H1 (cell line): Measurements from ENCODE around the gene TAP2. TPM values are rescaled to one million over a fixed set of nuclear protein-coding genes. Genes with fewer than 3 reads are reported as not detected.

ENCODE experiments used
- CTCF ChIA-PET: fragments of 300-600 bp; sonication (Branson Sonifier 250); formaldehyde crosslinking; loops from one replicate; lab custom pipeline; 2021; ENCODE audit not compliant: partially characterized antibody; lab: Charles Lee
- POLR2A ChIA-PET: fragments of 300-600 bp; sonication (Branson Sonifier 250); formaldehyde crosslinking; loops from one replicate; lab custom pipeline; 2021; ENCODE audit warnings: inconsistent platforms; ENCODE audit not compliant: partially characterized antibody; lab: Charles Lee
- DNase-seq, 2 experiments: peaks; one replicate each; pipeline versions ENCODE4 v3.0.0 to v3.0.0-alpha.2; 2010 to 2022; ENCODE audit warnings: low spot score in 2 of 2, low read depth in 1 of 2, mixed read lengths in 1 of 2
- FAIRE-seq: peaks from 2 replicates; lab custom pipeline; 2011; peaks lifted over from hg19 to GRCh38; lab: Jason Lieb, UNC
- H2AFZ ChIP-seq: 2 replicates; pipeline ENCODE4 v1.8.1; 2012; ENCODE audit warnings: low read length, inconsistent platforms
- H2AK5ac ChIP-seq: 2 replicates; pipeline ENCODE4 v1.6.1; 2013; ENCODE audit warnings: low read depth, low read length
- H2BK120ac ChIP-seq: replicated peaks from 2 replicates; pipeline ENCODE3; 2013; ENCODE audit warnings: low read depth, low read length, inconsistent platforms
- H2BK12ac ChIP-seq: 2 replicates; pipeline ENCODE4 v1.6.1; 2013; ENCODE audit warnings: low read depth, low read length
- H2BK15ac ChIP-seq: 2 replicates; pipeline ENCODE4 v1.6.1; 2013; ENCODE audit warnings: low read length
- H2BK20ac ChIP-seq: 2 replicates; pipeline ENCODE4 v1.6.1; 2013; ENCODE audit warnings: low read length
- H2BK5ac ChIP-seq: 2 replicates; pipeline ENCODE4 v1.6.1; 2013; ENCODE audit warnings: low read depth, low read length
- H3K14ac ChIP-seq: 2 replicates; pipeline ENCODE4 v1.6.1; 2013; ENCODE audit warnings: inconsistent platforms; ENCODE audit not compliant: insufficient read length
- H3K18ac ChIP-seq: 2 replicates; pipeline ENCODE4 v1.6.1; 2013; ENCODE audit warnings: low read length; ENCODE audit errors: extremely low read depth
- H3K23ac ChIP-seq: 2 replicates; pipeline ENCODE4 v1.6.1; 2013; ENCODE audit warnings: inconsistent platforms; ENCODE audit not compliant: insufficient read length
- H3K23me2 ChIP-seq: 2 replicates; pipeline ENCODE4 v1.6.1; 2013; ENCODE audit warnings: low read depth, low read length
- H3K27ac ChIP-seq: 2 replicates; pipeline ENCODE4 v1.6.1; 2011; ENCODE audit warnings: low read depth, low read length, inconsistent platforms
- H3K27me3 ChIP-seq, 4 experiments: replicated peaks in 1 of 4; 1 replicate in 1 of 4; 2 replicates in 3 of 4; pipeline versions ENCODE4 v1.6.1 to v1.8.1; 2011 to 2013; ENCODE audit warnings: low read length in 3 of 4, mild to moderate bottlenecking in 3 of 4, inconsistent platforms in 2 of 4, mixed read lengths in 2 of 4, moderate library complexity in 1 of 4; ENCODE audit not compliant: control insufficient read depth in 3 of 4, insufficient read depth in 3 of 4; ENCODE audit errors: extremely low read depth in 1 of 4
- H3K36me3 ChIP-seq, 4 experiments: 2 replicates each; pipeline versions ENCODE4 v1.6.1 to v1.8.1; 2011 to 2013; ENCODE audit warnings: mild to moderate bottlenecking in 4 of 4, low read length in 3 of 4, moderate library complexity in 2 of 4, control low read depth in 1 of 4, inconsistent platforms in 1 of 4; ENCODE audit not compliant: insufficient read depth in 4 of 4, control insufficient read depth in 2 of 4
- H3K4ac ChIP-seq: replicated peaks from 2 replicates; pipeline ENCODE3; 2013; ENCODE audit warnings: low read length, low read depth, mixed read lengths, inconsistent platforms; ENCODE audit not compliant: insufficient read length
- H3K4me1 ChIP-seq, 4 experiments: replicated peaks in 1 of 4; 1 replicate in 1 of 4; 2 replicates in 3 of 4; pipeline versions ENCODE4 v1.6.1 to v1.8.1; 2011 to 2013; ENCODE audit warnings: low read length in 3 of 4, inconsistent platforms in 2 of 4, mixed read lengths in 1 of 4; ENCODE audit not compliant: insufficient read depth in 4 of 4, control insufficient read depth in 3 of 4
- H3K4me2 ChIP-seq, 2 experiments: 2 replicates each; pipeline versions ENCODE4 v1.6.1 to v1.8.1; 2011 to 2013; ENCODE audit warnings: low read depth in 2 of 2, low read length in 2 of 2, control low read depth in 1 of 2, inconsistent platforms in 1 of 2, mild to moderate bottlenecking in 1 of 2; ENCODE audit not compliant: insufficient read depth in 1 of 2
- H3K4me3 ChIP-seq, 4 experiments: fragments of 200-600, 300-600 bp in 1 of 4; sonication (generic), shearing (Covaris generic), sonication (Bioruptor Twin) in 1 of 4; 2 replicates each; pipeline versions ENCODE4 v1.5.1 to v1.8.1; 2011 to 2016; ENCODE audit warnings: low read length in 4 of 4, low read depth in 3 of 4, control low read depth in 2 of 4, inconsistent platforms in 2 of 4, mild to moderate bottlenecking in 2 of 4, mixed read lengths in 1 of 4, moderate library complexity in 1 of 4; ENCODE audit not compliant: insufficient read depth in 2 of 4; ENCODE audit errors: extremely low read depth in 1 of 4
- H3K56ac ChIP-seq: replicated peaks from 2 replicates; pipeline ENCODE3; 2013; ENCODE audit warnings: low read depth, mild to moderate bottlenecking, mixed read lengths, low read length, inconsistent platforms; ENCODE audit not compliant: insufficient read length
- H3K79me1 ChIP-seq: 2 replicates; pipeline ENCODE4 v1.6.1; 2013; ENCODE audit warnings: low read depth, low read length, control low read depth
- H3K79me2 ChIP-seq, 2 experiments: 2 replicates each; pipeline versions ENCODE4 v1.6.1 to v1.8.1; 2012 to 2013; ENCODE audit warnings: low read length in 2 of 2, mild to moderate bottlenecking in 2 of 2, inconsistent platforms in 1 of 2; ENCODE audit not compliant: insufficient read depth in 2 of 2, control insufficient read depth in 1 of 2
- H3K9ac ChIP-seq, 4 experiments: replicated peaks in 1 of 4; 1 replicate in 1 of 4; 2 replicates in 3 of 4; pipeline versions ENCODE4 v1.6.1 to v1.8.1; 2011 to 2013; ENCODE audit warnings: low read depth in 3 of 4, low read length in 3 of 4, control low read depth in 2 of 4, mild to moderate bottlenecking in 2 of 4, moderate library complexity in 2 of 4, inconsistent platforms in 1 of 4; ENCODE audit errors: extremely low read depth in 1 of 4
- H3K9me3 ChIP-seq, 2 experiments: 2 replicates each; pipeline versions ENCODE4 v1.6.1 to v1.8.1; 2012 to 2013; ENCODE audit warnings: mild to moderate bottlenecking in 2 of 2, moderate library complexity in 2 of 2, control low read depth in 1 of 2, inconsistent platforms in 1 of 2, low read depth in 1 of 2, low read length in 1 of 2, mixed read lengths in 1 of 2; ENCODE audit not compliant: insufficient read depth in 2 of 2
- H4K20me1 ChIP-seq, 2 experiments: replicated peaks in 1 of 2; 2 replicates each; pipeline versions ENCODE3 to v1.8.1; 2011 to 2013; ENCODE audit warnings: inconsistent platforms in 2 of 2, low read length in 2 of 2, mild to moderate bottlenecking in 1 of 2; ENCODE audit not compliant: insufficient read depth in 2 of 2, control insufficient read depth in 1 of 2
- H4K5ac ChIP-seq: 2 replicates; pipeline ENCODE4 v1.6.1; 2013; ENCODE audit warnings: low read length, low read depth, mixed read lengths, inconsistent platforms; ENCODE audit not compliant: insufficient read length
- H4K8ac ChIP-seq: 2 replicates; pipeline ENCODE4 v1.8.0; 2013; ENCODE audit warnings: mild to moderate bottlenecking, moderate library complexity, low read length, inconsistent platforms; ENCODE audit not compliant: insufficient read depth; ENCODE audit errors: extremely low read depth
- H4K91ac ChIP-seq: replicated peaks from 2 replicates; pipeline ENCODE3; 2013; ENCODE audit warnings: low read length, mixed read lengths, inconsistent platforms; ENCODE audit not compliant: insufficient read length
- RFX5 ChIP-seq: IDR thresholded peaks from 2 replicates; pipeline ENCODE4 v1.6.1; 2011; ENCODE audit warnings: low read depth, low read length, improper control_type of control experiment, borderline replicate concordance
- SIX5 ChIP-seq: IDR thresholded peaks from 2 replicates; pipeline ENCODE4 v1.6.1; 2011; ENCODE audit warnings: mild to moderate bottlenecking, low read depth, low read length
- SP2 ChIP-seq: IDR thresholded peaks from 2 replicates; pipeline ENCODE4 v1.6.1; 2012; ENCODE audit warnings: mild to moderate bottlenecking, low read length, inconsistent platforms
- WGBS, 2 experiments: shearing (Covaris generic) in 1 of 2; methylation state at CpG; one replicate each; pipeline versions ENCODE4 v1.1.6 to v1.1.7; 2013 to 2015; ENCODE audit warnings: low lambda C conversion rate in 2 of 2, mixed read lengths in 2 of 2, inconsistent platforms in 1 of 2, low coverage in 1 of 2, missing lambda C conversion rate in 1 of 2; ENCODE audit not compliant: insufficient replicate concordance in 2 of 2, insufficient coverage in 1 of 2, insufficient read length in 1 of 2; ENCODE audit errors: extremely low coverage in 1 of 2, missing lambda C conversion rate in 1 of 2; 5-methylcytosine and 5-hydroxymethylcytosine counted together
- polyA plus RNA-seq, 7 experiments: library from polyadenylated mRNA; depleted of rRNA in 3 of 7; stranded (reverse) in 5 of 7; unstranded in 2 of 7; fragments of >200 nt in 5 of 7; fragments of 200-250 nt in 2 of 7; gene quantifications; 1 replicate in 5 of 7; 2 replicates in 1 of 7; 4 replicates in 1 of 7; pipeline versions ENCODE4 v1.2.1 to v1.2.3, GENCODE V29; 2011 to 2013; ENCODE audit warnings: missing spikeins in 2 of 7, mixed read lengths in 2 of 7
- total RNA-seq: library from RNA; stranded (reverse); fragmentation: NEBNext Ultra II Directional; extraction: Animal tissue kit (Norgen Biotek cat#: 25700); gene quantifications from 2 replicates; pipeline ENCODE4 v1.2.1, GENCODE V29; 2021

Gene TAP2
- total and polyA plus RNA-seq, 2 of the 8 experiments (the other 6 are each of a cell fraction or from before 2014, with no cell fraction given) = 11.3 to 27.2 TPM

GRCh38 chr6:32799740-32800139, 38.8 kb downstream of the TAP2 start:
- peak; percentile 7 for FAIRE-seq
- Histone ChIP-seq H3K36me3 (no peaks in the 10 kb centered on the region), H3K4ac (no peak overlapping the region), H3K4me1 (peaks cover 0 to 3% (median 0%) of the 10 kb centered on the region in 4 experiments; a peak in 1 of 7 replicates), H3K4me2 (no peak overlapping the region), H3K9ac (no peak overlapping the region; a peak in 1 of 7 replicates), H3K23me2 (no peaks in the 10 kb centered on the region), H4K20me1 (no peaks in the 10 kb centered on the region), H4K5ac (no peak overlapping the region), H3K4me3 (no peak overlapping the region), H3K27me3 (peaks cover 0 to 1% (median 0%) of the 10 kb centered on the region in 4 experiments; a peak in 1 of 7 replicates), H2BK15ac (no peak overlapping the region), H4K91ac (no peak overlapping the region), H3K14ac (no peak overlapping the region), H3K27ac (no peak overlapping the region), H2BK12ac (no peak overlapping the region), H3K56ac (no peak overlapping the region), H2AFZ (no peak overlapping the region), H2BK120ac (no peak overlapping the region), H3K9me3 (peaks cover 4 to 6% of the 10 kb centered on the region in 2 experiments; a peak in 1 of 4 replicates), H2BK5ac (no peak overlapping the region), H3K18ac (no peak overlapping the region), H3K79me1 (no peaks in the 10 kb centered on the region), H4K8ac (no peak overlapping the region), H3K23ac (no peak overlapping the region), H3K79me2 (no peaks in the 10 kb centered on the region), H2BK20ac (no peak overlapping the region), H2AK5ac (no peak overlapping the region)
- ChIA-PET CTCF (interaction anchor here (0.6 to 3.0 kb wide), 13 partner anchors 9 to 399 kb away, joined by 3 to 25 read pairs (median 4); partner anchors contain the start of gene TAP2), POLR2A (interaction anchor here (0.6 kb wide), 1 partner anchor 10 kb away, joined by 3 read pairs; no protein-coding TSS in a partner anchor)
- TF ChIP-seq SP2 (no peak), RFX5 (no peak), SIX5 (no peak)
- 72% methylated on average over 3 of the region's 3 CpGs; no CpG with 5 or more reads in 1 of the 2 experiments for WGBS, 2 experiments
- no peak for DNase-seq
